ENCODE results near the gene SOX6. TPM values are rescaled to one million over a fixed set of nuclear protein-coding genes. Genes with fewer than 3 reads are reported as not detected.

The SOX6 gene
- total and polyA plus RNA-seq, 2 of the 13 experiments (the other 11 are each of a cell fraction or from before 2014, with no cell fraction given) = 2.6 to 11.2 TPM

DNA sequence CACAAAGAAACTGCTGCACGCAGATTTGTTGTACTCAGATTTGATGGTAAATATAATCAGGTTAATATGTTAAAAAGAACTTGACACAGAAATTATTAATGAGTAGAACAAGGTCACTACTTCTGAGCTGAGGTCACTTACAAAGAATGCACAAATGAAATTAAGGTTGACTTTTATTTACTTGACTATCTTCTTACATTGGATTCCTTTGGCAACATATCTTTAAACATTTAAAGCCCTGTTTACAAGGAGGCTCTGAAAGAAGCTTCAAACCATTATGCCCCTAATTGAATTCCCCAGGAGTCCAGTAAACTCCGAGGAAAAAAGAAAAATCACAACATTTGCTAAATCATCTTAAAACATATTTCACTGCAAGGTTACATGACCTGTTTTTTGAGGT, 245.5 kb downstream of the SOX6 start (continued):
- TF ChIP-seq, protein P1, sequence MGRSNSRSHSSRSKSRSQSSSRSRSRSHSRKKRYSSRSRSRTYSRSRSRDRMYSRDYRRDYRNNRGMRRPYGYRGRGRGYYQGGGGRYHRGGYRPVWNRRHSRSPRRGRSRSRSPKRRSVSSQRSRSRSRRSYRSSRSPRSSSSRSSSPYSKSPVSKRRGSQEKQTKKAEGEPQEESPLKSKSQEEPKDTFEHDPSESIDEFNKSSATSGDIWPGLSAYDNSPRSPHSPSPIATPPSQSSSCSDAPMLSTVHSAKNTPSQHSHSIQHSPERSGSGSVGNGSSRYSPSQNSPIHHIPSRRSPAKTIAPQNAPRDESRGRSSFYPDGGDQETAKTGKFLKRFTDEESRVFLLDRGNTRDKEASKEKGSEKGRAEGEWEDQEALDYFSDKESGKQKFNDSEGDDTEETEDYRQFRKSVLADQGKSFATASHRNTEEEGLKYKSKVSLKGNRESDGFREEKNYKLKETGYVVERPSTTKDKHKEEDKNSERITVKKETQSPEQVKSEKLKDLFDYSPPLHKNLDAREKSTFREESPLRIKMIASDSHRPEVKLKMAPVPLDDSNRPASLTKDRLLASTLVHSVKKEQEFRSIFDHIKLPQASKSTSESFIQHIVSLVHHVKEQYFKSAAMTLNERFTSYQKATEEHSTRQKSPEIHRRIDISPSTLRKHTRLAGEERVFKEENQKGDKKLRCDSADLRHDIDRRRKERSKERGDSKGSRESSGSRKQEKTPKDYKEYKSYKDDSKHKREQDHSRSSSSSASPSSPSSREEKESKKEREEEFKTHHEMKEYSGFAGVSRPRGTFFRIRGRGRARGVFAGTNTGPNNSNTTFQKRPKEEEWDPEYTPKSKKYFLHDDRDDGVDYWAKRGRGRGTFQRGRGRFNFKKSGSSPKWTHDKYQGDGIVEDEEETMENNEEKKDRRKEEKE (IDR thresholded peaks at IDR 0.05) = no peak
- TF ChIP-seq ZNF615 (CRISPR knock-in tag; IDR thresholded peaks at IDR 0.05; ENCODE audit: borderline replicate concordance) = no peak
- TF ChIP-seq ZNF530 (CRISPR knock-in tag; IDR thresholded peaks at IDR 0.05; ENCODE audit: low read depth) = no peak
- TF ChIP-seq, protein P2, sequence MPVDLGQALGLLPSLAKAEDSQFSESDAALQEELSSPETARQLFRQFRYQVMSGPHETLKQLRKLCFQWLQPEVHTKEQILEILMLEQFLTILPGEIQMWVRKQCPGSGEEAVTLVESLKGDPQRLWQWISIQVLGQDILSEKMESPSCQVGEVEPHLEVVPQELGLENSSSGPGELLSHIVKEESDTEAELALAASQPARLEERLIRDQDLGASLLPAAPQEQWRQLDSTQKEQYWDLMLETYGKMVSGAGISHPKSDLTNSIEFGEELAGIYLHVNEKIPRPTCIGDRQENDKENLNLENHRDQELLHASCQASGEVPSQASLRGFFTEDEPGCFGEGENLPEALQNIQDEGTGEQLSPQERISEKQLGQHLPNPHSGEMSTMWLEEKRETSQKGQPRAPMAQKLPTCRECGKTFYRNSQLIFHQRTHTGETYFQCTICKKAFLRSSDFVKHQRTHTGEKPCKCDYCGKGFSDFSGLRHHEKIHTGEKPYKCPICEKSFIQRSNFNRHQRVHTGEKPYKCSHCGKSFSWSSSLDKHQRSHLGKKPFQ (CRISPR knock-in tag; IDR thresholded peaks at IDR 0.05; ENCODE audit: insufficient replicate concordance) = no peak
- TF ChIP-seq, protein P3, sequence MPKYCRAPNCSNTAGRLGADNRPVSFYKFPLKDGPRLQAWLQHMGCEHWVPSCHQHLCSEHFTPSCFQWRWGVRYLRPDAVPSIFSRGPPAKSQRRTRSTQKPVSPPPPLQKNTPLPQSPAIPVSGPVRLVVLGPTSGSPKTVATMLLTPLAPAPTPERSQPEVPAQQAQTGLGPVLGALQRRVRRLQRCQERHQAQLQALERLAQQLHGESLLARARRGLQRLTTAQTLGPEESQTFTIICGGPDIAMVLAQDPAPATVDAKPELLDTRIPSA (CRISPR knock-in tag; IDR thresholded peaks at IDR 0.05; ENCODE audit: borderline replicate concordance) = no peak
- TF ChIP-seq, protein P4, sequence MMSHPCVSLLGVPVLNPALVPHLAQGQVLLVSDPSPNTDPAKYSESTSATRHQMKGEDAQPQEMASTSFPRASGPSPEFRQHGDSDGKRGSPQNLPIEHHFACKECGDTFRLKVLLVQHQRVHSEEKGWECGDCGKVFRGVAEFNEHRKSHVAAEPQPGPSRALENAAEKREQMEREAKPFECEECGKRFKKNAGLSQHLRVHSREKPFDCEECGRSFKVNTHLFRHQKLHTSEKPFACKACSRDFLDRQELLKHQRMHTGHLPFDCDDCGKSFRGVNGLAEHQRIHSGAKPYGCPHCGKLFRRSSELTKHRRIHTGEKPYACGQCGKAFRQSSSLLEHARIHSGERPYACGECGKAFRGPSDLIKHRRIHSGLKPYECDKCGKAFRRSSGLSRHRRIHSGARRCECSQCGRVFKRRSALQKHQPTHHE (CRISPR knock-in tag; IDR thresholded peaks at IDR 0.05; ENCODE audit: borderline replicate concordance) = no peak
